T-helper 1 cell (primary cell): ENCODE data around the gene DAZAP1.
A peak's percentile ranks its signal among the peaks of the same experiment; 100 is the strongest.

Experiments used
- DNase-seq, 5 donors: peaks; one replicate each; pipeline ENCODE4 v3.0.0-alpha.2; 2012 to 2020

The DAZAP1 gene

DNA sequence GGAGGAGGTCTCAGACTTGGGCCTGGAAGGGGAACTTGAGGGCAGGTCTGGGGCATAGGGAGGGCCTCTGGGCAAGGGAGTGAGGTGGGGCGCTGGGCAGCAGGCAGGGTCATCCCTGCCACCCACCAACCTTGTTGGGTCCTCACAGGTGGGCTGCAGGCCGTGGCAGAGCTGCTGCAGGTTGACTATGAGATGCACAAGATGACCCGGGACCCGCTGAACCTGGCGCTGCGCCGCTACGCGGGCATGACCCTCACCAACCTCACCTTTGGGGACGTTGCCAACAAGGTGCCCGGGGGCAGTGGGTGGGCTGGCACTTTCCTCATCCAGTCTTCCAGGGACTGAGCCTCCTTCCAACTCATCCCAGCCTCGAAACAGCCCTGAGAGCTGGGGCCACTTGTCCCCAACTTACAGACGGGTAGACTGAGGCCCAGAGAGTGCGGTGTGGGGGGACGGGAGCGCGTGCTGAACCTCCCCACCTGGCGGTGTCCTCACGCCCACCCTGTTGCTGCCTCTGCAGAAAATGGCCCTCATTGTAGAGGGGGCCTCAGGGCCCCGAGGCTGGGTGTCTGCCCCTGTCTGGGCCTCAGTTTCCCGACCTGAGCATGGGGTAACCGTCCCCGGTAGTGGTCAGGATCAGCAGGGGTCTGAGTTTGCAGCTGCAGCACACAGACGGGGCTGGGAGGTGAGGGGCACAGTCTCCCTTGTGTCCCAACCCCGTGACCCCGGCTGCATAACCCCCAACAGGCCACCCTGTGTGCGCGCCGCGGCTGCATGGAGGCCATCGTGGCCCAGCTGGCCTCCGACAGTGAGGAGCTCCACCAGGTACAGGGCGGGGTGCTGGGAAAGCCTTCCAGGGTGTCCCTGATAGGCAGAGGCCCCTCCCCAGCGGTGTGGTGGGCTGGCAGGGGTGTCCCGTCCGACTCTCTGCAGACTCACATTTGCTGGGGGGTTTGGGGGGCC lies 52.9 kb downstream of the DAZAP1 start:
- no peak for DNase-seq

DNA sequence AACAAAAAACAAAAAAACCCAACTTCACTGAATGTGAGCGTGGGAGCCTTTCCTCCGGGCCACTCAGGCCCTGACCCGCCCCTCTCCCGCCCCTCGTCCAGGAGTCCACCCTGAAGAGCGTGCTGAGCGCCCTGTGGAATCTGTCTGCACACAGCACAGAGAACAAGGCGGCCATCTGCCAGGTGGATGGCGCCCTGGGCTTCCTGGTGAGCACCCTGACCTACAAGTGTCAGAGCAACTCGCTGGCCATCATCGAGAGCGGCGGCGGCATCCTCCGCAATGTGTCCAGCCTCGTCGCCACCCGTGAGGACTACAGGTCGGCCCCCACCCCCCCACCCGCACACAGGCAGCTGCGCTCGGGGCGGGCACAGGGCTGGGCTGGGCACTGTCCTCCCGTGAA lies 54.5 kb downstream of the DAZAP1 start:
- no peak for DNase-seq

DNA sequence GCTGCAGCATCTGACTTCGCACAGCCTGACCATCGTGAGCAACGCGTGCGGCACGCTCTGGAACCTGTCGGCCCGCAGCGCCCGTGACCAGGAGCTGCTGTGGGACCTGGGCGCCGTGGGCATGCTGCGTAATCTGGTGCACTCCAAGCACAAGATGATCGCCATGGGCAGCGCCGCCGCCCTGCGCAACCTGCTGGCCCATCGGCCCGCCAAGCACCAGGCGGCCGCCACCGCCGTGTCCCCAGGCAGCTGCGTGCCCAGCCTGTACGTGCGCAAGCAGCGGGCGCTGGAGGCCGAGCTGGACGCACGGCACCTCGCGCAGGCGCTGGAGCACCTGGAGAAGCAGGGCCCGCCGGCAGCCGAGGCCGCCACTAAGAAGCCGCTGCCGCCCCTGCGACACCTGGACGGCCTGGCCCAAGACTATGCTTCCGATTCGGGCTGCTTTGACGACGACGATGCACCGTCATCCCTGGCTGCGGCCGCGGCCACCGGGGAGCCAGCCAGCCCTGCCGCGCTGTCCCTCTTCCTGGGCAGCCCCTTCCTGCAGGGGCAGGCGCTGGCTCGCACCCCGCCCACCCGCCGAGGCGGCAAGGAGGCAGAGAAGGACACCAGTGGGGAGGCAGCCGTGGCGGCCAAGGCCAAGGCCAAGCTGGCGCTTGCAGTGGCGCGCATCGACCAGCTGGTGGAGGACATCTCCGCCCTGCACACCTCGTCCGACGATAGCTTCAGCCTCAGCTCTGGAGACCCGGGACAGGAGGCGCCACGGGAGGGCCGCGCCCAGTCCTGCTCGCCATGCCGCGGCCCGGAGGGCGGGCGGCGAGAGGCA lies 58.0 kb downstream of the DAZAP1 start:
- DNase-seq: peak in 1 of 5 donors; percentile 39

DNA sequence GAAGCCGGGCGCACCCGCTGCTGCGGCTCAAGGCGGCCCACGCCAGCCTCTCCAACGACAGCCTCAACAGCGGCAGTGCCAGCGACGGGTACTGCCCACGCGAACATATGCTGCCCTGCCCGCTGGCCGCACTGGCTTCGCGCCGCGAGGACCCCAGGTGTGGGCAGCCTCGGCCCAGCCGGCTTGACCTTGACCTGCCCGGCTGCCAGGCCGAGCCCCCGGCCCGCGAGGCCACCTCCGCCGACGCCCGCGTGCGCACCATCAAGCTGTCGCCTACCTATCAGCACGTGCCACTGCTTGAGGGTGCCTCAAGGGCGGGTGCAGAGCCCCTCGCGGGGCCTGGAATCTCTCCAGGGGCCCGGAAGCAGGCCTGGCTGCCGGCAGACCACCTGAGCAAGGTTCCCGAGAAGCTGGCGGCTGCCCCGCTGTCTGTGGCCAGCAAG lies 58.7 kb downstream of the DAZAP1 start:
- DNase-seq: no peak

DNA sequence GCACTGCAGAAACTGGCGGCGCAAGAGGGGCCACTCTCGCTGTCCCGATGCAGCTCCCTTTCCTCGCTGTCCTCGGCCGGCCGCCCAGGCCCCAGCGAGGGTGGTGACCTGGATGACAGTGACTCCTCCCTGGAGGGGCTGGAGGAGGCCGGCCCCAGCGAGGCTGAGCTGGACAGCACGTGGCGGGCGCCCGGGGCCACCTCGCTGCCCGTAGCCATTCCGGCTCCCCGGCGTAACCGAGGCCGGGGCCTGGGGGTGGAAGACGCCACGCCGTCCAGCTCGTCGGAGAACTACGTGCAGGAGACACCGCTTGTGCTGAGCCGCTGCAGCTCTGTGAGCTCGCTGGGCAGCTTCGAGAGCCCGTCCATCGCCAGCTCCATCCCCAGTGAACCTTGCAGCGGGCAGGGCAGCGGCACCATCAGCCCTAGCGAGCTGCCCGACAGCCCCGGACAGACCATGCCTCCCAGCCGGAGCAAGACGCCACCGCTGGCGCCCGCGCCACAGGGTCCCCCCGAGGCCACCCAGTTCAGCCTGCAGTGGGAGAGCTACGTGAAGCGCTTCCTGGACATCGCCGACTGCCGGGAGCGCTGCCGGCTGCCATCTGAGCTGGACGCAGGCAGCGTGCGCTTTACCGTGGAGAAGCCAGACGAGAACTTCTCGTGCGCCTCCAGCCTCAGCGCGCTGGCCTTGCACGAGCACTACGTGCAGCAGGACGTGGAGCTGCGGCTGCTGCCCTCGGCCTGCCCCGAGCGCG lies 59.3 kb downstream of the DAZAP1 start:
- DNase-seq: no peak

DNA sequence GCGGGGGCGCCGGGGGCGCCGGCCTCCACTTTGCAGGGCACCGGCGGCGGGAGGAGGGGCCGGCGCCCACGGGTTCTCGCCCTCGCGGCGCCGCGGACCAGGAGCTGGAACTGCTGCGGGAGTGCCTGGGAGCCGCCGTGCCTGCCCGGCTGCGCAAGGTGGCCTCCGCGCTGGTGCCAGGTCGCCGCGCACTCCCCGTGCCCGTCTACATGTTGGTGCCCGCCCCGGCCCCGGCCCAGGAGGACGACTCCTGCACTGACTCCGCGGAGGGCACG lies 59.8 kb downstream of the DAZAP1 start:
- no peak for DNase-seq

DNA sequence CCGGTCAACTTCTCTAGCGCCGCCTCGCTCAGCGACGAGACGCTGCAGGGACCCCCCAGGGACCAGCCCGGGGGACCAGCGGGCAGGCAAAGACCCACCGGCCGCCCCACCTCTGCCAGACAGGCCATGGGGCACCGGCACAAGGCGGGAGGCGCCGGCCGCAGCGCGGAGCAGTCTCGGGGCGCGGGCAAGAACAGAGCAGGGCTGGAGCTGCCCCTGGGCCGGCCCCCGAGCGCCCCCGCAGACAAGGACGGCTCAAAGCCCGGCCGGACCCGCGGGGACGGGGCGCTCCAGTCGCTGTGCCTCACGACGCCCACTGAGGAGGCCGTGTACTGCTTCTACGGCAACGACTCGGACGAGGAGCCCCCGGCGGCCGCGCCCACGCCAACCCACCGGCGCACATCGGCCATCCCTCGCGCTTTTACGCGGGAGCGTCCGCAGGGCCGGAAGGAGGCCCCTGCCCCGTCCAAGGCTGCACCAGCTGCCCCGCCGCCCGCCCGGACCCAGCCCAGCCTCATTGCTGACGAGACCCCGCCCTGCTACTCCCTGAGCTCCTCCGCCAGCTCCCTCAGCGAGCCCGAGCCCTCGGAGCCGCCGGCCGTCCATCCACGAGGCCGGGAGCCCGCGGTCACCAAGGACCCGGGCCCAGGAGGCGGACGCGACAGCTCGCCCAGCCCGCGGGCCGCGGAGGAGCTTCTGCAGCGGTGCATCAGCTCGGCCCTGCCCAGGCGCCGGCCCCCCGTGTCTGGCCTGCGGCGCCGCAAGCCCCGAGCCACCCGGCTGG lies 60.3 kb downstream of the DAZAP1 start:
- DNase-seq: no peak

DNA sequence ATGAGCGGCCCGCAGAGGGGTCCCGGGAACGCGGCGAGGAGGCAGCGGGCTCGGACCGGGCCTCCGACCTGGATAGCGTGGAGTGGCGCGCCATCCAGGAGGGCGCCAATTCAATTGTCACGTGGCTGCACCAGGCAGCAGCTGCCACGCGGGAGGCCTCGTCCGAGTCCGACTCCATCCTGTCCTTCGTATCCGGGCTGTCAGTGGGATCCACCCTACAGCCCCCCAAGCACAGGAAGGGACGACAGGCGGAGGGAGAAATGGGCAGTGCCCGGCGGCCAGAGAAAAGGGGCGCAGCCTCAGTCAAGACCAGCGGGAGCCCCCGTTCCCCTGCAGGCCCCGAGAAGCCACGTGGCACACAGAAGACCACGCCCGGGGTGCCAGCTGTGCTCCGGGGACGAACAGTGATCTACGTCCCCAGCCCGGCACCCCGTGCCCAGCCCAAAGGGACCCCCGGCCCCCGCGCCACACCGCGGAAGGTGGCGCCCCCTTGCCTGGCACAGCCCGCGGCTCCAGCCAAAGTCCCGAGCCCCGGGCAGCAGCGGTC lies 61.0 kb downstream of the DAZAP1 start:
- DNase-seq: no peak

DNA sequence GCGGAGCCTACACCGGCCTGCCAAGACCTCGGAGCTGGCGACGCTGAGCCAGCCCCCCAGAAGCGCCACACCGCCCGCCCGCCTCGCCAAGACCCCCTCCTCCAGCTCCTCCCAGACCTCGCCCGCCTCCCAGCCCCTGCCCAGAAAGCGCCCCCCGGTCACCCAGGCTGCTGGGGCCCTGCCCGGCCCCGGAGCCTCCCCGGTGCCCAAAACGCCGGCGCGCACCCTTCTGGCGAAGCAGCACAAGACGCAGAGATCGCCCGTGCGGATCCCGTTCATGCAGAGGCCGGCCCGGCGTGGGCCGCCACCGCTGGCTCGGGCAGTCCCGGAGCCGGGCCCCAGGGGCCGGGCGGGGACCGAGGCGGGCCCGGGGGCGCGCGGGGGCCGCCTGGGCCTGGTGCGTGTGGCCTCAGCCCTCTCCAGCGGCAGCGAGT lies 61.5 kb downstream of the DAZAP1 start:
- DNase-seq: no peak

DNA sequence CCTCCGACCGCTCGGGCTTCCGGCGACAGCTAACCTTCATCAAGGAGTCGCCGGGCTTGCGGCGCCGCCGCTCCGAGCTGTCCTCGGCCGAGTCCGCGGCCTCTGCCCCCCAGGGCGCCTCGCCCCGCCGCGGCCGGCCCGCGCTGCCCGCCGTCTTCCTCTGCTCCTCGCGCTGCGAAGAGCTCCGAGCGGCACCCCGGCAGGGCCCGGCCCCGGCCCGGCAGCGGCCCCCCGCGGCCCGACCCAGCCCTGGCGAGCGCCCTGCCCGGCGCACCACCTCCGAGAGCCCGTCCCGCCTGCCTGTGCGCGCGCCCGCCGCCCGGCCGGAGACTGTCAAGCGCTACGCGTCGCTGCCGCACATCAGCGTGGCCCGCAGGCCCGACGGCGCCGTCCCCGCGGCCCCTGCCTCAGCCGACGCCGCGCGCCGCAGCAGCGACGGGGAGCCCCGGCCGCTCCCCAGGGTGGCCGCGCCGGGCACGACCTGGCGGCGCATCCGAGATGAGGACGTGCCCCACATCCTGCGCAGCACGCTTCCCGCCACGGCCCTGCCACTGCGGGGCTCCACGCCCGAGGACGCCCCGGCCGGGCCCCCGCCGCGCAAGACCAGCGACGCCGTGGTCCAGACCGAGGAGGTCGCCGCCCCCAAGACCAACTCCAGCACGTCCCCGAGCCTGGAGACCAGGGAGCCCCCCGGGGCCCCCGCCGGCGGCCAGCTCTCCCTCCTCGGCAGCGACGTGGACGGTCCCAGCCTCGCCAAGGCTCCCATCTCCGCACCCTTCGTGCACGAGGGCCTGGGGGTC lies 62.1 kb downstream of the DAZAP1 start:
- DNase-seq: no peak

DNA sequence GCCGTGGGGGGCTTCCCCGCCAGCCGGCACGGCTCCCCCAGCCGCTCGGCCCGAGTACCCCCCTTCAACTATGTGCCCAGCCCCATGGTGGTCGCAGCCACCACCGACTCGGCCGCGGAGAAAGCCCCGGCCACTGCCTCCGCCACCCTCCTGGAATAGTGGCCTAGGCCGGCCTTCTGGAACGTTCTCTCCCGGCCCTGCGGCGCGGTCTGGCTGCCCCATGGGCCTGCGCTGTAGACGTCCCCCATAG lies 62.6 kb downstream of the DAZAP1 start:
- DNase-seq: no peak

DNA sequence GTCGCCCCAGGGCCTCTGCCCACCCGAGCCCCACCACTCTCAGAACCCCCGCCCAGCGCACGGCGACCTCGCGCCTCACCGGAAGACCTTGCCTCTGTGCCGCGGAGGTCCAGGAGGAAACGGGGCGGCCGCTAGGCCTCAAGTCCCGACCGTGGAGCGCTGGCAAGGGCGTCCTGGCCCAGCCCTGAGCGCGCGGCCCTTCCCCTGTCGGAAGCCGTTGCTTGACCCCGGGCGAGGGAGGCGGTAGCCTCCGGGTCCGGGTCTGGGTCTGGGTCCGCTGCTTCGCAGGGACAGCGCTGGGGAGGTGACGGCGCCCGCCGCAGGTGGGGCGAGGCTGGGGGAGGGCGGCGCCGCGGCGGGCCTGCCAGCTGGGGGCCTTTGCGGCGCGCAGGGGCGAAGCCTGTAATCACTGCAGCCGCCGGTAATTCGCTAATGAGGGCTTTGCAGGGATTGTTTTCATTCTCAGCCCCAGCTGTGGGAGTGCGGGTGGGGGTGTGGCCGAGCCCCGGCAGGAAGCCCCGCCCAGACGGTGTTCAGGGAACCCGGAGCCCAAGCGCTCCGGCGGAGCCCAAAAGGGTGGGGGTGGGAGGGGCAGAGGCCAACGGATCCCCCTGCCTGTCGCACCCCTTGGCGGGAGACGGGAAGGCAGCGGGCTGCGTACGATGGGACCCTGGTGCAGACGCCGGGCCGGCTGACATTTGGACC lies 63.1 kb downstream of the DAZAP1 start:
- peak; percentile 51 to 71 (median 61) for DNase-seq

DNA sequence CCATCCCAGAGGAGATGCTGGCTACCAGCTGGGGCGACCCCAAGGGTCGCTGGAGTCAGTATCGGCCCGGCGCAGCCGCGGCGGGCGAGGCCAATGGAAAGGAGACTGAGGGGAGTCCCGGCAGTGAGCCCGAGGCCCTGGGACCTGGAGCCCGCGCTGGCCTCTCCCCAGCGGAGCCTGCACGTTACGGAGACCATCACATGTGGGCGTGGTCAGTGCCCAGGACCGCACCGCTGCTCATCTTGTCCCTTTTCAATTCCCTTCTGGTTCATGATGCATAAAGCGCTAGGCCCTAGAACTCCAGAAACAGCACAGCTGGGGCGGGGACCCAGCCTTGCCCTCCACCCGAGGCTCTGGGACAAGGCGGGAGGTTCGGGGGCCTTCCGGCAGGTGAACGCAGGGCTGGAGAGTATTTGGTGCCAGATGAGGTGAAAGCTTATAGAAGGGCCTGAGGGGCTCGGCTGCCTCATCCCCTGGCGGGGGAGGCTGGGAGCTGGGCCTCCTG lies 63.7 kb downstream of the DAZAP1 start:
- peak in 1 of 5 donors; percentile 38 for DNase-seq

DNA sequence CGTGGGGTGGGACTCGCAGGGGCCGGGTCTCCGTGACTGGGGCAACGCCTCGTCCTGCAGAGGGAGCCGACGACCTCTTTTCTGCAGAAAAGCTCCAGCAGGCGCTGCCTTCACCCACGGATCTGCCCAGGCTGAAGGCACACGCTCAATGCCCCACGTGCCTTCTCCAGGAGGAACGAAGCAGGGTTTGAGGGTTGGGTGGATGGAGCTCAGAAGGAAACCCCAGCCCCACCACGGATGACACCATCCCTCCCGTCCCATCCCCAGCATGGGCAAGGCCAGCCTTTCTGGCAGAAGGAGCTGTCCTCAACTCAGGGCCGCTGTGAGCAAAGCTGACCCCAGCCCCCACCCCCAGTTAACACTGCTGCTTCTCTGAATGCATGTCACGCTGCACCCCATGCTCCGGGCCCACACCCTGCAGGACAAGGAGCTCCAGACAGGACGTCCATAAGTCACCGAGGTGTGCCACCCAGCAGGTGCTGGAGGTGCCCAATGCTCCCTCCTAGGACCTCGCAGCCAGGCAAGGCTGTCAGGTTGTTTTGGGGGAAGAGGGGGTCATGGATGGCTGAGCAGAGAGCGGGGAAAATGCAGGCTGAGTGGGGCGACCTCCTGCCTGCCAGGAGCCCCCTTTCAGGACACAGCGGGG lies 64.3 kb downstream of the DAZAP1 start:
- no peak for DNase-seq

DNA sequence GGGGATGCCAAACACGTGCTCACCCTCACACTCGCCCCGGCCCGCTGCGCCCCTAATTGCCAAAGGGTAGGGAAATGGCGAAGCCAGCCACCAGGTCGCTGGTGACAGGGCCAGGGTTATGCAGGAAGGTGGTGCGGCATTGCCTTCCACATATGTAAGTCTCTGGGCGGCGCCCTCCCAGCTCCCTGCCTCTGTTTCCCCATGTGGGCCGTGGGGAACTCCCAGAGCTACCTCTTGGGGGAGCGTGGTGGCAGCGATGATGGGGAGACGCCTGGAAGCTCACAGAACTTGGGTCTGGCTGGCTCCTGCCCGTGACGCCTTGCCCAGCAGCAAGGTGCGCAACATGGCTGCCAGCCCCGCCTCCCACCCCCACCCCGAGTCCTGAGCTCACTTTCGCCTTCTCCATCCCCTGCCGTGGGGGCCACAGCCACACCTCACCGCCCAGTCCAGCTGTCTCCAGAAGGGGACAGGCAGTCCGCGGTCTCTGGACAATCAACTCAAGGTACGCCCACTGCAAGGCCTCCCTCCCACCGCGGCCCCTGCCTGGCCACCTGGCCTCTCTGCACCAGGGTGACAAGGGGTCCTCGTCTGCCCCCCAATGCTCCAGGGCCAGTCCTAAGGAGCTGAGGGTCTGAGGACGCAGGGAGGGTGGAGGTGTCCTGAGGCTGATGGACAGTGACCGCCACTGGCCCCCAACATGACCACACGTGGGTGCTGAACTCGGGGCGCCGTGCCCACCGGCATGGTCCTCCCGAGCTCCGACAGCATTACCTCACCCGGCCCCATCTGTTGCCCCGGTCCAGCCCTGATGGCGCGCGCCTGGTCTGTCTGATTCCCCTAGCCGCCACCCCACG lies 65.1 kb downstream of the DAZAP1 start:
- DNase-seq: no peak

DNA sequence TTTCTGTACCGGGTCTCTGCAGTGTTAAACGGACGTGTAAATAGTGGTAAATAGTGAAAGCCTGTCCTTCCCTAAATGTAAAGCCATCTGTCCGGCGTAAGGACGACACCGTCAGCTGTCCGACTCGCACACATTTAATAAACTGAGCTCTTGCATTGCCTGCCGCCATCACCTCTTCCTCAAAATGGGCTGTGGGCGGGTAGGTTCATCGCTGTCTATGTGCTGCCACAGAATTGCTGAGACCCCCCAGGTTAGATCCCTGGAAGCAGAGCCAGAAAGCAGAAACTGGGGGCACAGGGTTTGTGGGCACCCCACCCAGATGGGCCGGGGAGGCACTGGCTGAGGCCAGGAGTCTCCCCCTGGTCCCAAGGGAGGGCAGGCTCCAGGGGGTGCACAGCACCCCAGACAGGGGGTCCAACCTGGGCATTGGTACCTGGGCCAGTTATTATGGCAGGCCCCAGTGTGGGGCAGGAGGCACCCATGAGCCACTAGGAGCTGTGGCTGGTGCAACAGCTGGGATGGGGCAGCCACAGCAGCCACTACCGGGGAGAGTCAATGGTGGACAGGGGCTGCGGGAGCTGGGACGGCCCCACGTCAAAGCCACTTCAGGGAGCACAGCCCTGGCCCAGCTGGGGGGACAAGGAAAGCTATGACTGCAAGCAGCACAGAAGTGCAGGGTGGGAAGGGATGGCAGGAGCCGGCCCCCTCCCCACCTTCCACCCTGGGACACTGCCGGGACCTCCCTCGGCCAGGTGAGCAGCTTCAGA lies 65.9 kb downstream of the DAZAP1 start:
- no peak for DNase-seq

DNA sequence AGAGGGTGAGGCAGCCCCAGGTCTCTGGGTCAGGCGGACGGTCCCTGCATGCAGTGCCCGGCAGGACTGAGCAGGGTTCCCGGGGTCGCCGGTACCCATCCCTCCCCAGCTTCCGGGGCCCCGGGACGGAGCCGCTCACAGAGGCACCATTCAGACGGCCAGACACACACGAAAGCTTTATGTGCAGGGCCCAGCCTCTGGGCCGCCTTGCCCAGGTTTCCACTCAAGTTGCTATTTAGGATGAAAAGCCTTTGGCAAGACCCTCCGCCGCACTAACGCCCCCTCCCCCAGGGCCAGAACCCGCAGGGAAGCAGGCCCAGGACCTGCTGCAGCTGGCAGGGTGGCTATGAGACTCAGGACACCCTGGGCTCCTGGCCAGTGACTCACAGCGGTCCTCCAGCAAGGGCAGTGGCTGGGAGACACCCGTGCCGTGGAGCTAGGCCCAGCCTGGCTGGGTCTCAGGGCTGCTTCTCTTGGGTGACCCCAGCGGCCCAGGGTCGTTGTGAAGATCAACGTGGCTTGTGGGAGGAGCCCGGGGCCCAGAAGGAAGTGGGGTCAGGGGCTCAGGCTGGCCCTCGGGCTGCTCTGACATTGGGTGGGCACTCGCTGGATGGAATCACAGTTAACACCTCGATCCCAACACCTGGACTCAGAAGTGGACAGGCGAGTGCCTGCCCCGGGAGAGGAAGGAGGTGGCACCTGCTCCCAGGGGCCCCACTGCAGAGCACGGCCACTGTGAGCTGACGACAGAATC lies 66.8 kb downstream of the DAZAP1 start:
- no peak for DNase-seq
